GM23248 (cell line): ENCODE measurements around the gene PJA1.

ENCODE experiments used
- EZH2 ChIP-seq: fragments of 200-600 bp; sonication (generic); IDR thresholded peaks from 2 replicates; pipeline ENCODE4 v1.6.1; 2018; ENCODE audit warnings: antibody characterized with exemption, mild to moderate bottlenecking; ENCODE audit not compliant: insufficient read depth, poor library complexity, severe bottlenecking
- EZH2phosphoT487 ChIP-seq: fragments of 200-600 bp; sonication (generic); IDR thresholded peaks from 2 replicates; pipeline ENCODE4 v1.6.1; 2018; ENCODE audit warnings: antibody characterized with exemption, moderate library complexity, mild to moderate bottlenecking, low read depth; ENCODE audit not compliant: insufficient read depth

GRCh38 chrX:69127466-69127865 lies 37.8 kb downstream of the PJA1 start:
- TF ChIP-seq EZH2 (no peak), EZH2phosphoT487 (no peak)
